Endothelial cell (in vitro differentiated cells): ENCODE measurements around the gene PDZD2. TPM values are rescaled to one million over a fixed set of nuclear protein-coding genes. Genes with fewer than 3 reads are reported as not detected.

ENCODE experiments used
- DNase-seq: peaks from one replicate; pipeline ENCODE4 v3.0.0; 2021; ENCODE audit warnings: low spot score
- H3K27ac Mint-ChIP-seq: one replicate; pipeline ENCODE4 v1.8.0; 2021; ENCODE audit warnings: mixed read lengths, inconsistent platforms; ENCODE audit not compliant: unreplicated experiment
- H3K27me3 Mint-ChIP-seq: one replicate; pipeline ENCODE4 v1.8.0; 2021; ENCODE audit warnings: mild to moderate bottlenecking, moderate library complexity, mixed read lengths, inconsistent platforms; ENCODE audit not compliant: unreplicated experiment
- H3K36me3 Mint-ChIP-seq: one replicate; pipeline ENCODE4 v1.8.0; 2021; ENCODE audit warnings: mild to moderate bottlenecking, low read depth, mixed read lengths, inconsistent platforms; ENCODE audit not compliant: unreplicated experiment
- H3K4me1 Mint-ChIP-seq: one replicate; pipeline ENCODE4 v1.8.0; 2021; ENCODE audit warnings: mild to moderate bottlenecking, mixed read lengths, inconsistent platforms; ENCODE audit not compliant: unreplicated experiment
- H3K4me3 Mint-ChIP-seq: one replicate; pipeline ENCODE4 v1.8.0; 2021; ENCODE audit warnings: mild to moderate bottlenecking, mixed read lengths, inconsistent platforms; ENCODE audit not compliant: unreplicated experiment
- H3K9me3 Mint-ChIP-seq: one replicate; pipeline ENCODE4 v1.8.0; 2021; ENCODE audit warnings: mixed read lengths, inconsistent platforms; ENCODE audit not compliant: unreplicated experiment
- CTCF ChIP-seq: fragments of 200-600 bp; sonication (generic); IDR thresholded peaks from one replicate; pipeline ENCODE4 v1.5.0; 2021; ENCODE audit warnings: antibody characterized with exemption; ENCODE audit not compliant: unreplicated experiment
- total RNA-seq: library from RNA; stranded (reverse); fragmentation: NEBNext Ultra II Directional; extraction: Animal tissue kit (Norgen Biotek cat#: 25700); gene quantifications from one replicate; pipeline ENCODE4 v1.2.1, GENCODE V29; 2021; ENCODE audit not compliant: unreplicated experiment

The PDZD2 gene
- total RNA-seq, 1 donor from 2014 or later: 71.1 TPM

- TF ChIP-seq CTCF: no peak
- Mint-ChIP-seq H3K4me3 (no peak overlapping the region), H3K27ac (no peak overlapping the region), H3K9me3 (no peaks in the 10 kb centered on the region), H3K4me1 (peaks cover 16% of the 10 kb centered on the region), H3K27me3 (no peaks in the 10 kb centered on the region), H3K36me3 (peaks cover 8% of the 10 kb centered on the region)
- DNase-seq: no peak
Measured at GRCh38 chr5:31895199-31895820, 256.4 kb downstream of the PDZD2 start.

- DNase-seq: no peak
- Mint-ChIP-seq H3K4me3 (no peak overlapping the region), H3K27me3 (peaks cover 2% of the 10 kb centered on the region), H3K9me3 (no peaks in the 10 kb centered on the region), H3K4me1 (peaks cover 7% of the 10 kb centered on the region), H3K27ac (no peak overlapping the region), H3K36me3 (peaks cover 4% of the 10 kb centered on the region)
- TF ChIP-seq CTCF: no peak
Measured at GRCh38 chr5:31898036-31898632, 259.2 kb downstream of the PDZD2 start.

GRCh38 chr5:31900296-31900865, 261.4 kb downstream of the PDZD2 start:
- DNase-seq: no peak
- H3K27ac Mint-ChIP-seq: no peak overlapping the region
- TF ChIP-seq CTCF: no peak

GRCh38 chr5:31901807-31902530, 263.0 kb downstream of the PDZD2 start:
- H3K4me3 Mint-ChIP-seq: no peak overlapping the region
- H3K27me3 Mint-ChIP-seq: peaks cover 2% of the 10 kb centered on the region
- no peaks in the 10 kb centered on the region for H3K9me3 Mint-ChIP-seq
- no peak for TF ChIP-seq CTCF
- peaks cover under 1% of the 10 kb centered on the region for H3K36me3 Mint-ChIP-seq
- no peak for DNase-seq
- no peak overlapping the region for H3K27ac Mint-ChIP-seq
- H3K4me1 Mint-ChIP-seq: peaks cover 3% of the 10 kb centered on the region

More at GRCh38 chr5:31900296-31900865, 261.4 kb downstream of the PDZD2 start:
- Mint-ChIP-seq H3K9me3 (no peaks in the 10 kb centered on the region), H3K4me1 (peaks cover 3% of the 10 kb centered on the region), H3K4me3 (no peak overlapping the region), H3K36me3 (peaks cover 4% of the 10 kb centered on the region), H3K27me3 (peaks cover 2% of the 10 kb centered on the region)
